Right lobe of liver (tissue), 4 donors: ENCODE results near the gene DPP6.

ENCODE experiments used
- POLR2A ChIP-seq: fragments of 450-650 bp; IDR thresholded peaks from one replicate; pipeline ENCODE4 v1.6.1; 2017; ENCODE audit warnings: antibody characterized with exemption, mild to moderate bottlenecking
- TF ChIP-seq, protein P1 (sequence below), 4 donors: fragments of 200-600 bp in 3 of 4; fragments of 450-650 bp in 1 of 4; IDR thresholded peaks; one replicate each; pipeline versions ENCODE4 v1.5.1 to v1.8.0; 2016 to 2022; ENCODE audit warnings: antibody characterized with exemption in 4 of 4, mild to moderate bottlenecking in 2 of 4
- donor health status: DM: no; HTN: no; CAD: no.
- donor health status: DM: no; HTN: no; CAD: no.
- donor health status: DM: no; HTN: yes; CAD: no.

DNA sequence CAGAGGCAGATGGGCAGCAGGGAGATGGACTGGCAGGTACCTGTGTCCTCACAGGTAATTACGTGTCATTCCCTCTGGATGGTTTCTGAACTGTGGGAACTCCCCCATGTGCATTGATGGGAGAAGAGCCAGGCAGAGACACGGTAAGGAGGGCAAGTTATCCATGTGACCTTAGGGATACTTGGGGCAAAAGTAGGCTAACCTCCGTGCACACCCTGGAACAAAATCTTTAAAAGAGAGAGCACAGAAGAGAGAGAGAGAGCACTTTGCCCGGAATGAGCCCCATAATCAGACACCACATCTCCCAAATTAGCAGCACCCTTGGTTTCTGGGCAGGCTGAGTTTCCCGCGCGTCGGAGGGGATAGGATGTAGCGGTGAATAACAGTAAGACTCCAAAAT is 527.5 kb downstream of the DPP6 start:
- TF ChIP-seq, protein P1, sequence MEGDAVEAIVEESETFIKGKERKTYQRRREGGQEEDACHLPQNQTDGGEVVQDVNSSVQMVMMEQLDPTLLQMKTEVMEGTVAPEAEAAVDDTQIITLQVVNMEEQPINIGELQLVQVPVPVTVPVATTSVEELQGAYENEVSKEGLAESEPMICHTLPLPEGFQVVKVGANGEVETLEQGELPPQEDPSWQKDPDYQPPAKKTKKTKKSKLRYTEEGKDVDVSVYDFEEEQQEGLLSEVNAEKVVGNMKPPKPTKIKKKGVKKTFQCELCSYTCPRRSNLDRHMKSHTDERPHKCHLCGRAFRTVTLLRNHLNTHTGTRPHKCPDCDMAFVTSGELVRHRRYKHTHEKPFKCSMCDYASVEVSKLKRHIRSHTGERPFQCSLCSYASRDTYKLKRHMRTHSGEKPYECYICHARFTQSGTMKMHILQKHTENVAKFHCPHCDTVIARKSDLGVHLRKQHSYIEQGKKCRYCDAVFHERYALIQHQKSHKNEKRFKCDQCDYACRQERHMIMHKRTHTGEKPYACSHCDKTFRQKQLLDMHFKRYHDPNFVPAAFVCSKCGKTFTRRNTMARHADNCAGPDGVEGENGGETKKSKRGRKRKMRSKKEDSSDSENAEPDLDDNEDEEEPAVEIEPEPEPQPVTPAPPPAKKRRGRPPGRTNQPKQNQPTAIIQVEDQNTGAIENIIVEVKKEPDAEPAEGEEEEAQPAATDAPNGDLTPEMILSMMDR (IDR thresholded peaks at IDR 0.05) = no peak
- no peak for TF ChIP-seq POLR2A
